ENCODE results near the gene SYNC. TPM values are rescaled to one million over a fixed set of nuclear protein-coding genes. Genes with fewer than 3 reads are reported as not detected.
A peak's percentile ranks its signal among the peaks of the same experiment; 100 is the strongest.

The SYNC gene
- total and polyA plus RNA-seq, 9 of the 15 experiments (the other 6 are each of a cell fraction or from before 2014, with no cell fraction given), result 0.49 to 1.1 (median 0.87) TPM

- TF ChIP-seq TSHZ1 (CRISPR knock-in tag; IDR thresholded peaks at IDR 0.05) (no peak), ZNF449 (CRISPR knock-in tag; IDR thresholded peaks at IDR 0.05) (no peak), ARNT (IDR thresholded peaks at IDR 0.05) (no peak), ARID1B (IDR thresholded peaks at IDR 0.05) (no peak), HDAC3 (IDR thresholded peaks at IDR 0.05; ENCODE audit: borderline replicate concordance, partially characterized antibody) (no peak), CBFA2T3 (IDR thresholded peaks at IDR 0.05) (no peak), CTCF (IDR thresholded peaks at IDR 0.05 in 2 of 3, conservative IDR thresholded peaks at IDR 0.05 in 1 of 3; ENCODE audit: insufficient read depth in 2 of 3, low read depth in 1 of 3, low read length in 3 of 3) (peak; percentile 60 to 79 (median 61)), E2F4 (CRISPR knock-in tag; IDR thresholded peaks at IDR 0.05; ENCODE audit: low read depth) (no peak), SMARCA5 (IDR thresholded peaks at IDR 0.05) (no peak), RCOR1 (IDR thresholded peaks at IDR 0.05; ENCODE audit: borderline replicate concordance in 1 of 2, low read depth in 2 of 2, low read length in 2 of 2) (peak in 1 of 2 experiments; percentile 40; a peak in 1 of 4 replicates), HMGN3 (IDR thresholded peaks at IDR 0.05; ENCODE audit: borderline replicate concordance, extremely low read depth, insufficient read length, low read depth, low read length) (peak; percentile 77), CBFB (CRISPR knock-in tag; IDR thresholded peaks at IDR 0.05) (no peak), MAZ (CRISPR knock-in tag; conservative IDR thresholded peaks at IDR 0.05 in 1 of 2, IDR thresholded peaks at IDR 0.05 in 1 of 2) (peak; percentile 74 to 96), MTA3 (IDR thresholded peaks at IDR 0.05; ENCODE audit: borderline replicate concordance) (peak; percentile 20; the same call in 1 of the 2 replicates), RBM22 (IDR thresholded peaks at IDR 0.05; ENCODE audit: low read depth, low read length, poor library complexity, severe bottlenecking) (no peak), ZBTB43 (CRISPR knock-in tag; IDR thresholded peaks at IDR 0.05) (no peak), KAT8 (IDR thresholded peaks at IDR 0.05; ENCODE audit: low read depth) (no peak)
Measured at GRCh38 chr1:32741413-32742198, 39.0 kb upstream of the SYNC start (continued).

Measured in K562 (cell line).